Activated CD8-positive, alpha-beta T cell treated with anti-CD3 and anti-CD28 coated beads, Interleukin-2, amount 10 ng/mL, durations not matched to agents 7 days and 5 days (primary cell): ENCODE measurements around the gene AGBL2. TPM values are rescaled to one million over a fixed set of nuclear protein-coding genes. Genes with fewer than 3 reads are reported as not detected.
A peak's percentile ranks its signal among the peaks of the same experiment; 100 is the strongest.
"Not testable (repeated sequence)": the region's sequence is repeated elsewhere in the genome, so short reads cannot be mapped to it uniquely, and the experiment has no call there.

Experiments
- ATAC-seq: fragments of 150-1000 bp; cut with Tn5 transposase; one replicate; pipeline ENCODE4 v1.10.0; 2021; ENCODE audit warnings: moderate library complexity
- CTCF ChIA-PET: fragments of 350-600 bp; sonication (Branson Sonifier 250); formaldehyde crosslinking; loops from one replicate; lab custom pipeline; 2021; ENCODE audit warnings: antibody characterized with exemption; lab: Charles Lee
- POLR2A ChIA-PET: fragments of 350-600 bp; sonication (Branson Sonifier 250); formaldehyde crosslinking; loops from one replicate; lab custom pipeline; 2021; ENCODE audit warnings: antibody characterized with exemption; lab: Charles Lee
- DNase-seq: peaks from one replicate; pipeline ENCODE4 v3.0.0-alpha.2; 2020
- H3K27ac Mint-ChIP-seq: one replicate; pipeline ENCODE4 v1.8.0; 2021; ENCODE audit warnings: mild to moderate bottlenecking, mixed read lengths
- H3K27me3 Mint-ChIP-seq: one replicate; pipeline ENCODE4 v1.8.0; 2021; ENCODE audit warnings: low read depth, mixed read lengths
- H3K36me3 Mint-ChIP-seq: one replicate; pipeline ENCODE4 v1.8.0; 2021; ENCODE audit warnings: low read depth, mixed read lengths
- H3K4me1 Mint-ChIP-seq: one replicate; pipeline ENCODE4 v1.8.0; 2021; ENCODE audit warnings: low read depth, mixed read lengths
- H3K4me3 Mint-ChIP-seq: one replicate; pipeline ENCODE4 v1.8.0; 2021; ENCODE audit warnings: mild to moderate bottlenecking, mixed read lengths
- H3K9me3 Mint-ChIP-seq: one replicate; pipeline ENCODE4 v1.8.0; 2022; ENCODE audit warnings: mixed read lengths; ENCODE audit not compliant: insufficient read depth
- total RNA-seq, 2 experiments: library from RNA; stranded (reverse); gene quantifications; one replicate each; pipeline ENCODE4 v1.2.3, GENCODE V29; 2021

The AGBL2 gene
- total RNA-seq, 2 experiments from 2014 or later = 5.6 to 7.8 TPM

- ChIA-PET POLR2A (no interaction called here), CTCF (no interaction called here)
- Mint-ChIP-seq H3K36me3 (peaks cover 1% of the 10 kb centered on the region), H3K27me3 (no peaks in the 10 kb centered on the region), H3K9me3 (peaks cover 14% of the 10 kb centered on the region), H3K4me3 (no peak overlapping the region), H3K27ac (no peak overlapping the region), H3K4me1 (no peaks in the 10 kb centered on the region)
- ATAC-seq = no peak
- DNase-seq = no peak
These were observed 58.8 kb downstream of the AGBL2 start for GRCh38 chr11:47656260-47656885.

- POLR2A ChIA-PET = no interaction called here
- Mint-ChIP-seq H3K9me3 (peaks cover 14% of the 10 kb centered on the region), H3K4me3 (no peak overlapping the region), H3K27ac (no peak overlapping the region), H3K4me1 (no peaks in the 10 kb centered on the region), H3K36me3 (peaks cover 1% of the 10 kb centered on the region), H3K27me3 (no peaks in the 10 kb centered on the region)
- DNase-seq (no peak), ATAC-seq (no peak)
- CTCF ChIA-PET = no interaction called here
These were observed 63.2 kb downstream of the AGBL2 start for GRCh38 chr11:47651818-47652469.

DNA sequence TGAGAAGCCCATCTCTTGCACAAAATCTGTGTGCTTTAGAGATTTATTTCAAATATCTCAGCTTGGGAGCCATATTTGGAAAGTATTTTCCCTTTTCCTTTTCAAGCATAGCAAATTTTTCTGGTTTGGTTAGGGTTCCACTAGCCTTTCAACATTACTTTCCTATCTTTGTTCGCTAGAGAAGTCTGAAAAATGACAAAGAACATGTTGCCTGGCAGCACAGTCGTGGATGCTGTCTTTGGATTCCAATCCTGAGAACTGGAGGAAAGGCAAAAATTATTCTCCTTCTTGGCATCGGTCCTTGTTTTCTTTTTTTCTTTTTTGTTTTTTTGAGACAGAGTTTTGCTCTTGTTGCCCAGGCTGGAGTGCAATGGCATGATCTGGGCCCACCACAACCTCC lies 65.9 kb downstream of the AGBL2 start:
- Mint-ChIP-seq H3K9me3 (peaks cover 14% of the 10 kb centered on the region), H3K4me1 (no peaks in the 10 kb centered on the region), H3K27ac (no peak overlapping the region), H3K36me3 (peaks cover 1% of the 10 kb centered on the region), H3K4me3 (no peak overlapping the region), H3K27me3 (no peaks in the 10 kb centered on the region)
- CTCF ChIA-PET = no interaction called here
- DNase-seq (no peak), ATAC-seq (no peak)
- POLR2A ChIA-PET = no interaction called here

GRCh38 chr11:47646019-47646418 lies 69.2 kb downstream of the AGBL2 start:
- Mint-ChIP-seq H3K9me3 (no peaks in the 10 kb centered on the region), H3K4me3 (no peak overlapping the region), H3K27ac (no peak overlapping the region), H3K4me1 (peaks cover 16% of the 10 kb centered on the region), H3K27me3 (no peaks in the 10 kb centered on the region), H3K36me3 (peaks cover 5% of the 10 kb centered on the region)
- DNase-seq (no peak), ATAC-seq (no peak)
- ChIA-PET POLR2A (interaction anchor here (0.5 kb wide), 1 partner anchor 576 kb away, joined by 4 read pairs; no protein-coding TSS in a partner anchor), CTCF (no interaction called here)

DNA sequence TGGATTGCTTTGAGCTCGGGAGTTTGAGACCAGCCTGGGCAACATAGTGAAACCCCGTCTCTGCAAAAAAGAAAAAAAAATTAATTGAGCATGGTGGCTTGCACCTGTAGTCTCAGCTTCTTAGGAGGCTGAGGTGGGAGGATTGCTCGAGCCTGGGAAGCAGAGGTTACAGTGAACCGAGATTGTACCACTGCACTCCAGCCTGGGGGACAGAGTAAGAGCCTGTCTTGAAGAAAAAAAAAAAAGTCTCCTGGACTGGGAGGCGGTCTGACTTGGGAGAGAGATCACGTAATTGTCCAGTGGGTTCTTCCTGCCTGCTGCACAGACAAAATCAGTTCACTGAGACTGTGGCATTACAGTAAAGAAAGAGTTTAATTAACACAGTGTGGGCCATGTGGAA lies 69.7 kb downstream of the AGBL2 start:
- Mint-ChIP-seq H3K36me3 (peaks cover 5% of the 10 kb centered on the region), H3K9me3 (no peaks in the 10 kb centered on the region), H3K4me1 (peaks cover 21% of the 10 kb centered on the region), H3K27ac (peak overlapping the region; percentile 27), H3K4me3 (no peak overlapping the region), H3K27me3 (no peaks in the 10 kb centered on the region)
- POLR2A ChIA-PET = no interaction called here
- ATAC-seq = no peak
- CTCF ChIA-PET = no interaction called here
- no peak for DNase-seq

- no peaks in the 10 kb centered on the region for H3K9me3 Mint-ChIP-seq
- H3K27ac Mint-ChIP-seq = peak within 1 kb of the TSS; percentile 96
- ATAC-seq (peak; percentile 88), DNase-seq (peak; percentile 96)
- CTCF ChIA-PET = no interaction called here
- H3K27me3 Mint-ChIP-seq = no peaks in the 10 kb centered on the region
- peaks cover 21% of the 10 kb centered on the region for H3K36me3 Mint-ChIP-seq
- peak within 1 kb of the TSS; percentile 96 for H3K4me3 Mint-ChIP-seq
- POLR2A ChIA-PET = interaction anchor here (1.1 kb wide), 1 partner anchor 73 kb away, joined by 5 read pairs; the partner anchor contains the start of gene AGBL2
- H3K4me1 Mint-ChIP-seq = peaks cover 26% of the 10 kb centered on the region
These were observed 72.9 kb downstream of the AGBL2 start, which contains the start of gene MTCH2 for GRCh38 chr11:47642099-47642855. Gene MTCH2, minus strand, starts transcription at chr11:47642559. Its CDS starts 94 bp downstream, at chr11:47642465.

GRCh38 chr11:47641600-47642098 lies 73.5 kb downstream of the AGBL2 start:
- Mint-ChIP-seq H3K4me3 (peak overlapping the region; percentile 96), H3K27ac (peak overlapping the region; percentile 96), H3K36me3 (peaks cover 26% of the 10 kb centered on the region), H3K9me3 (no peaks in the 10 kb centered on the region), H3K27me3 (no peaks in the 10 kb centered on the region), H3K4me1 (peaks cover 26% of the 10 kb centered on the region)
- ChIA-PET CTCF (no interaction called here), POLR2A (interaction anchor here (0.6 to 1.1 kb wide), 2 partner anchors 73 to 87 kb away, joined by 3 to 5 read pairs; partner anchors contain the start of gene AGBL2)
- DNase-seq (no peak), ATAC-seq (no peak)

DNA sequence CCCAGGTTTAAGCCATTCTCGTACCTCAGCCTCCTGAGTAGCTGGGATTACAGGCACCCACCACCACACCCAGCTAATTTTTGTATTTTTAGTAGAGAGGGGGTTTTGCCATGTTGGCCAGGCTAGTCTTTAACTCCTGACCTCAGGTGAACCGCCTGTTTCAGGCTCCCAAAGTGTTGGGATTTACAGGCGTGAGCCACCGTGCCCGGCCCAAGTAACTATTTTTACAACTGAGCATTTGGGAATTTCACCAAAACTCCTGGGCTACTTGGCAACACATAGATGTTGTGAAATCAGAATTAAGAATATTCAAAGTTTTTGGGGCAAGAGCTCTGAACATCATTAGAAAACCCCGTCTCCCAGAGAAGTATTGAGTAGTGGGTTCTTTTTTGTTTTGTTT lies 74.7 kb downstream of the AGBL2 start:
- H3K27ac Mint-ChIP-seq, H3K9me3 Mint-ChIP-seq, H3K27me3 Mint-ChIP-seq, DNase-seq, ATAC-seq, POLR2A ChIA-PET: not testable (repeated sequence)
- peaks cover 26% of the 10 kb centered on the region for H3K4me1 Mint-ChIP-seq
- CTCF ChIA-PET = interaction anchor here (1.5 to 1.9 kb wide), 2 partner anchors 33 to 76 kb away, joined by 4 to 7 read pairs; partner anchors contain the start of gene AGBL2
- H3K4me3 Mint-ChIP-seq = peak overlapping the region; percentile 96
- peaks cover 30% of the 10 kb centered on the region for H3K36me3 Mint-ChIP-seq

GRCh38 chr11:47636331-47636730 lies 78.8 kb downstream of the AGBL2 start:
- peaks cover 14% of the 10 kb centered on the region for H3K4me1 Mint-ChIP-seq
- H3K9me3 Mint-ChIP-seq, H3K27ac Mint-ChIP-seq, H3K27me3 Mint-ChIP-seq, POLR2A ChIA-PET, ATAC-seq, CTCF ChIA-PET, H3K4me3 Mint-ChIP-seq, DNase-seq: not testable (repeated sequence)
- H3K36me3 Mint-ChIP-seq = peaks cover 47% of the 10 kb centered on the region

- DNase-seq (no peak), ATAC-seq (no peak)
- CTCF ChIA-PET = no interaction called here
- H3K9me3 Mint-ChIP-seq = no peaks in the 10 kb centered on the region
- POLR2A ChIA-PET = no interaction called here
- H3K36me3 Mint-ChIP-seq = peaks cover 53% of the 10 kb centered on the region
- H3K27me3 Mint-ChIP-seq = no peaks in the 10 kb centered on the region
- no peaks in the 10 kb centered on the region for H3K4me1 Mint-ChIP-seq
- H3K4me3 Mint-ChIP-seq = no peak overlapping the region
- H3K27ac Mint-ChIP-seq = no peak overlapping the region
These were observed 83.7 kb downstream of the AGBL2 start for GRCh38 chr11:47631473-47631872.

- DNase-seq (no peak), ATAC-seq (no peak)
- Mint-ChIP-seq H3K4me3 (no peak overlapping the region), H3K36me3 (peaks cover 50% of the 10 kb centered on the region), H3K4me1 (no peaks in the 10 kb centered on the region), H3K27me3 (no peaks in the 10 kb centered on the region), H3K9me3 (no peaks in the 10 kb centered on the region), H3K27ac (no peak overlapping the region)
- ChIA-PET CTCF (interaction anchor here (1.7 kb wide), 1 partner anchor 15 kb away, joined by 3 read pairs; no protein-coding TSS in a partner anchor), POLR2A (interaction anchor here (0.6 kb wide), 1 partner anchor 9 kb away, joined by 7 read pairs; no protein-coding TSS in a partner anchor)
These were observed 87.1 kb downstream of the AGBL2 start for GRCh38 chr11:47628026-47628425.
